GM21723 (cell line): ENCODE data around the gene WDR17.

Source experiments
- ATAC-seq: cut with Tn5 transposase; IDR thresholded peaks from one replicate; pipeline ENCODE4 v1.9.1; 2021; ENCODE audit warnings: mild to moderate bottlenecking, moderate library complexity; ENCODE audit not compliant: unreplicated experiment

WDR17 gene

GRCh38 chr4:176084769-176085168 is 19.1 kb downstream of the WDR17 start:
- no peak for ATAC-seq

DNA sequence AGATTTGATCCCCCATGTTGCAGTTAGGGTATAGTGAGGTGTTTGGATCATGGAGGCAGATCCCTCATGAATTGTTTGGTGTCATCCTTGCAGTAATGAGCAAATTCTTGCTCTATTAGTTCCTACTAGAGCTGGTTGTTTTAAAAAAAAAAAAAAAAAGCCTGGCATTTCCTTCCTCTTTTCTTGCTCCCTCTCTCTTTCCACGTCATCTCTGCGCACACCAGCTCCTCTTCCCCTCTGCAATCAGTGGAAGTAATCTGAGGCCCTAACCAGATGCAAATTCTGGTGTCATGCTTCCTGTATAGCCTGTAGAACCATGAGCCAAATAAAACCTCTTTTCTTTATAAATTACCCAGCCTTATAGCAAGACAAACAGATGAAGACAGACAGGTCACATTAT is 24.5 kb downstream of the WDR17 start:
- no peak for ATAC-seq

DNA sequence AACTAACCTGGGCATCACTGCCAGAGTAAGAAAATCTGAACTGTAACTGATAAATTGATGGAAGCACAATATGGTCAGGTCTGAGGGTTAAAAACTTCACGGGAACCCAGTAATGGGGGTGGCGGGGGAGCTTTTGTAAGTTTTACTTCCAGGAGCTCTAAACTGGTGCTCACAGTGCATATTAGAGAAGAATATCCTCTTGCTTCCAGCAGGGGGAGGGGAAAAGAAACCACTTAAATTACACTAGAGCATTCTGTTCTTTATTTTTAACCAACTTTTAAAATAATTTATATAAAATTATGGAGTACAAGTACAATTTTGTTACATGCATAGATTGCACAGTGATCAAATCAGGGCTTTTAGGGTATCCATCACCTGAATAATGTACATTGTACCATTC is 33.7 kb downstream of the WDR17 start:
- no peak for ATAC-seq

- ATAC-seq, result no peak
Measured at GRCh38 chr4:176102414-176103063, 36.9 kb downstream of the WDR17 start.

- no peak for ATAC-seq
Measured at GRCh38 chr4:176107695-176108094, 42.1 kb downstream of the WDR17 start.

- peak; percentile 100 for ATAC-seq
Measured at GRCh38 chr4:176123710-176124407, 58.2 kb downstream of the WDR17 start.

DNA sequence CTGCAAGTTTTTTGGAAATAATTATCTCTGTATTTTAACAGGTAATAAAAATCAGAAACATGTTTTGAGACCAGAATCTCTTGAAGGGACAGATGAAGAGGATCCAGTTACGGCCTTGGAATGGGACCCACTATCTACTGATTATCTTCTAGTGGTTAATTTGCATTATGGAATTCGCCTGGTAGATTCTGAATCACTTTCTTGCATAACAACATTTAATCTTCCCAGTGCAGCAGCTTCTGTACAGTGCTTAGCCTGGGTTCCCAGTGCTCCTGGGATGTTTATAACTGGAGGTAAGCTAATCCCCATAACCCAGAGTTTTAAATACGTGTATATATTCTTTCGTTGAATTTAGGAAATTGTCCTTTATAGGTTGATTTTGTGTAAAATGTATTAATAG is 59.4 kb downstream of the WDR17 start:
- ATAC-seq, result no peak

DNA sequence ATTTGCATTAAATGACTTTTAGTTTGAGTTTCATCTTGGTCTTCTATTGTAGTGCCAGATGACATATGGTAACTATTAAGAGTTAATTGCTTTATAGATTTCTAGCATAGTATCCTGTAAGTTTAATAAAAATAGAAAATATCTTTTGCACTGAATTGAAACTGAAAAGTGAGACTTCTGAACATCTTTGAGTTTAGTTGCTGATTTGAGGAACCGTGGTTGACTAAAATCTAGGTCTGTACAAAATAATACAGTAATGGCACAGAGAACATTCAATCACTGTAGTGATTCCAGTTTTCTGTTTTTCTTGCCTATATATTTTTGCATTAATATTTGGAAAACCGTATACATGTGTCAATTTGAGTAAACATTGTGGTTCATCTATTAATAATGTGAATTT is 69.0 kb downstream of the WDR17 start:
- no peak for ATAC-seq

DNA sequence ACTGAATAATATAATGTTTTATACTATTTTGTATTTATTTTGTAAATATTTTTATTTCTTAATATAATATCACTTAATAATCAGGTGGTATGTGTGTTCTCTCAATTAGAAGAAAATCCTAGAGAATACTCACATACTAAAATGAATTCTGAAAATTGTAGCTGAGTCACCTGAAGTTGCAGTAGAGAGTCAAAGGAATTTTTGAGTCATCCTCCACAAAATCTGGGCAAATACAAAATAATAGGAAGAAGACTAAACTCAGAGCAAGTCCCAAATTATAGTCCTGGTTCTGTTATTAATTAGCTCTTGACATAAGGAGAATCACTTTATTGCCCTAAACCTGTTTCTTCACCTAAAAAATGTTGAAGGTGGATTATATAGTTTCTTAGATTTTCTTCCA is 72.0 kb downstream of the WDR17 start:
- ATAC-seq, result no peak

- ATAC-seq, result no peak
Measured at GRCh38 chr4:176139518-176139917, 73.9 kb downstream of the WDR17 start.

GRCh38 chr4:176142253-176142652 is 76.6 kb downstream of the WDR17 start:
- ATAC-seq, result no peak

- no peak for ATAC-seq
Measured at GRCh38 chr4:176149680-176150355, 84.2 kb downstream of the WDR17 start.

DNA sequence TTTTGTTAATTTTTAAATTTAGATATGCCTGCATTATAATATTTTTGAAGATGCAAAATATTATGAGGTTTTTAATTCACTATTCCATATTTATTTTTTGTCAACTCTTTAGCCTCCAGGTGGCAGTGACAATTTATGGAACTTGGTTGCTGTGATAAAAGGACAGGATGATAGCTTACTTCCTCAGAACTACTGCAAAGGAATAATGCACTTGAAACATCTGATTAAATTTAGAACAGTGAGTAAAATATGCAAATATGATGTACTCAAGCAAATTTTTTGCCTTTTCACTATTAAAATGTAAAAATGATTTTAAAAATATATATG is 84.7 kb downstream of the WDR17 start:
- no peak for ATAC-seq

- ATAC-seq, result no peak
Measured at GRCh38 chr4:176150704-176151103, 85.1 kb downstream of the WDR17 start.

GRCh38 chr4:176153124-176153523 is 87.5 kb downstream of the WDR17 start:
- no peak for ATAC-seq

- no peak for ATAC-seq
Measured at GRCh38 chr4:176156656-176157055, 91.0 kb downstream of the WDR17 start.

DNA sequence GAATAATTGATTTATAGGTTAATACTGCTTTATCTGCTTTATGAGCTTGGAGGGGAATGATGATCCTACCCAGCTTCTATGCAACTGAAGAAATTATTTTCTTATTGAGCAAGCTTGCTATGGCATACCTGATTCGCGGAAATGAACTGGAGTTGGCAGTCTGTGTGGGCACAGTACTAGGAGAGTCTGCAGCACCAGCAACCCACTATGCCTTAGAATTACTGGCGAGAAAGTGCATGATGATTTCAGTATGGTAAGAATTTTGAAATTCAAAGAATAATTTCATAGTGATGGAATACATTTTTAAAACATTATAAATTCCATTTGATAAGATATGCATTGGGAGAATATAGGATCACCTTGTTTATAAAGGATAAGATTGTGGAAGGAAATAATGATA is 97.4 kb downstream of the WDR17 start:
- no peak for ATAC-seq

DNA sequence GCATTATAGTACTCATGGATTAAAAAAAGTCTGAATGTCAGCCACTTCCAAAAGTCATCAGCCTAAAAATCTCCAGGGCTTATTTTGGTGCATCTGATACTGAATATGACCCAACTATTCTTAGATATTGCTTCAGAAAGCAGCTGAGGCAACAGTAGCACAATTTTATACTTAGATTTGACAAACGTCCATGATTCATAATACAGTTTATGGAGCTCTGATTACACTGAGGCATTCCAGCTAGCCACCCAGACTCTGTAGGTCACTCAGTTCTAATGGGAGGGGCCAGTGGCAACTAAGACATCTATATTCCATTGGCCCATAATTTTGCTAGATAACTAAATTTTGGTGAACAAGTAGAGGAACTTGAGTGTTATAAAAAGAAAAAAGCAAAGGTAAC is 119.4 kb downstream of the WDR17 start:
- no peak for ATAC-seq

GRCh38 chr4:176186067-176186466 is 120.4 kb downstream of the WDR17 start:
- ATAC-seq, result peak; percentile 63

GRCh38 chr4:176186671-176187395 is 121.2 kb downstream of the WDR17 start:
- no peak for ATAC-seq

DNA sequence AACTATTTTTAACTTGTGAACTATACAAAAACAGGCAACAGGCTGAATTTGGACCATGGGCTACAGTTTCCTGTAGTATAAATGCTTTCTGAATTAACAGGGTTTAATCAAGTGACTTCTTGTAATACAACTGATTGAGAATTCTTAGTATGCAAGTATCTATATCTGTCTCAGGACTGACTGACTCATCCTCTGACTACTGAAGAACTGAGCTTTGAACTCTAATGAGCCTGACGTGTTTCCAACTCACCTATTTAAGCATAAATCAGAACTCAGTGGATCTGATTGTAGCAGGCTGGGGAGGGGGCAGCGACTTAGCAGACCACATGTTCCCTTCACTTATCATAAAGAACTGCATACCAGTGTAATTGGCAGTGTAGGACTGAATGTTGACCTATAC is 122.0 kb downstream of the WDR17 start:
- ATAC-seq, result no peak

DNA sequence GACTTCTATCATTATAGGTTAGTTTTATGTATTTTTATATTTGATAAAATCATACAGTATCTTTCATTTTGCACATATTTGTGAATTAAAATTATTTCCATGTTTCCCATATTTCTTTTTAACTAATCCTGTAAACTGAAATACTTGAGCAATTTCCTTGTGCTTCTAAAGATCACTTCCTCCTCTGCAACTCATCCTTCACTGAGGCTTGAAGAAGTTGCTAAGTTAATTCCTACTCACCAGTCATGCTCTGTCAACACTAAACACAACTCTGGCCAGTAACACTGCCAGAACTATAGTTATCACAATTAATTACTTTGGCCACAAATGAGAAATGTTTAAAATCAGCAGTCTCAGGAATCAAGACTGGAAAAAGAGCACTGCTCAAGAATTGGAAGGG is 123.0 kb downstream of the WDR17 start:
- no peak for ATAC-seq
